GM23248 (cell line): ENCODE results near the gene ADAMTS14.

Experiments
- EZH2 ChIP-seq: fragments of 200-600 bp; sonication (generic); IDR thresholded peaks from 2 replicates; pipeline ENCODE4 v1.6.1; 2018; ENCODE audit warnings: antibody characterized with exemption, mild to moderate bottlenecking; ENCODE audit not compliant: insufficient read depth, poor library complexity, severe bottlenecking
- EZH2phosphoT487 ChIP-seq: fragments of 200-600 bp; sonication (generic); IDR thresholded peaks from 2 replicates; pipeline ENCODE4 v1.6.1; 2018; ENCODE audit warnings: antibody characterized with exemption, moderate library complexity, mild to moderate bottlenecking, low read depth; ENCODE audit not compliant: insufficient read depth

GRCh38 chr10:70682920-70683600 is 10.8 kb downstream of the ADAMTS14 start:
- TF ChIP-seq EZH2phosphoT487: no peak
- TF ChIP-seq EZH2: no peak
